ENCODE results near the gene CSF2. TPM values are rescaled to one million over a fixed set of nuclear protein-coding genes. Genes with fewer than 3 reads are reported as not detected.

The CSF2 gene
- polyA plus RNA-seq, 1 of the 3 experiments (the other 2 are of a cell fraction): 0.97 TPM

DNA sequence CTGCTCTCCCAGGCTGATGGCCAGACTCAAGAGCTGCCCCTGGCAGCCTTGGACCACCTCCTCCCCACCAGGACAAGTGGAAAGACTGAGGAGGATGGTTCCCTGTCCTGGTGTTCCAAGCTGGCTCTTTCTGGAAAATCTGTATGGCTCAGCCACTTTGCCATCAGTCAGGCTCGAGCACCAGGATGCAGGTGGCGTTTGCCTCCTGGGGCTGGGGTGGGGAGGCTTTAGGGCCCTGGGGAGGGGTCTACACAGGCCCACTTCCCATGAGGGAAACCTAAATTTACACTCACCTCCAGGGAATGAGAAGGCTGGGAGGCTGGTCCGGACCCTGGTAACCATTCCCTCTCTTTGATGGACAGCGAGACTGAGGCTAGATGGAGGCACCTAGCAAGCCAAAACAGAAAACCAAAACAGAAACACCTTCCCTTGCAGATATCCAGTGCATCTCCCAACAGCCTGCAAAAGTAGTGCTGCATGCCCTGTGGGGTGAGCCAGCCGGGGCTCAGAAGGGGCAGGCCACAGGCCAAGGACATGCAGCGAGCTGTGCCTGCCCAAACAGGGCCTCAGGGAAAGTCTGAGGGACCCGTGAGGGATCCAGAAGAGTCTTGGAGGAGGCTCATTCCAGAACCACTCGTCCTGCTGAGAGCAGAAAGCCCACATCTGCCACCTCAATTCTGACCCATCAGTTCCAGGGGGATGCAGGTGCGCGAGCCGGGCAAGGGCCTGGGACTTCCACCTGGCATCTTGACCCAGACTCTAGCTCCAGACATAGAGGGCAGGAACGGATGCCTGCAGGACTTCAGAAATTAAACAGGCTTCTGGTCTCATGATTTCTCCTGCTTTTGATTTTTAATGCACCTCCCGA, 5.4 kb upstream of the CSF2 start:
- POLR2A ChIA-PET: no interaction called here
- no peaks in the 10 kb centered on the region for H4K20me1 ChIP-seq (ENCODE audit: insufficient read depth)
- H3K9me3 ChIP-seq: no peaks in the 10 kb centered on the region
- no peak overlapping the region for H3K4me3 ChIP-seq (ENCODE audit: low read depth in 2 of 2, low read length in 1 of 2)
- H3K9me2 ChIP-seq: no peaks in the 10 kb centered on the region
- WGBS (ENCODE audit: low lambda C conversion rate): 90% methylated on average over 10 of the region's 13 CpGs
- H3K27ac ChIP-seq (ENCODE audit: low read depth in 2 of 2, low read length in 1 of 2): no peak overlapping the region
- no peak overlapping the region for H2AFZ ChIP-seq (ENCODE audit: low read depth)
- H3K27me3 ChIP-seq (ENCODE audit: insufficient read depth): no peaks in the 10 kb centered on the region
- H3F3A ChIP-seq (replicated peaks; ENCODE audit: insufficient read depth): no peaks in the 10 kb centered on the region
- TF ChIP-seq SMC3 (IDR thresholded peaks at IDR 0.05; ENCODE audit: low read depth, low read length) (no peak), JUND (IDR thresholded peaks at IDR 0.05) (no peak), NRF1 (IDR thresholded peaks at IDR 0.05; ENCODE audit: low read depth, low read length) (no peak), MEF2A (IDR thresholded peaks at IDR 0.05; ENCODE audit: borderline replicate concordance, low read depth) (no peak), MXI1 (IDR thresholded peaks at IDR 0.05; ENCODE audit: low read depth, low read length) (no peak), FOXM1 (IDR thresholded peaks at IDR 0.05; ENCODE audit: low read depth) (no peak), FOXJ3 (CRISPR knock-in tag; IDR thresholded peaks at IDR 0.05) (no peak), ELF1 (IDR thresholded peaks at IDR 0.05) (no peak), SIN3A (IDR thresholded peaks at IDR 0.05; ENCODE audit: borderline replicate concordance, low read depth, low read length) (no peak), GABPA (IDR thresholded peaks at IDR 0.05; ENCODE audit: low read depth) (no peak), FOSL2 (IDR thresholded peaks at IDR 0.05; ENCODE audit: borderline replicate concordance, low read depth) (no peak), TAF1 (IDR thresholded peaks at IDR 0.05; ENCODE audit: borderline replicate concordance, low read depth, low read length) (no peak)
- TF ChIP-seq, protein P1, sequence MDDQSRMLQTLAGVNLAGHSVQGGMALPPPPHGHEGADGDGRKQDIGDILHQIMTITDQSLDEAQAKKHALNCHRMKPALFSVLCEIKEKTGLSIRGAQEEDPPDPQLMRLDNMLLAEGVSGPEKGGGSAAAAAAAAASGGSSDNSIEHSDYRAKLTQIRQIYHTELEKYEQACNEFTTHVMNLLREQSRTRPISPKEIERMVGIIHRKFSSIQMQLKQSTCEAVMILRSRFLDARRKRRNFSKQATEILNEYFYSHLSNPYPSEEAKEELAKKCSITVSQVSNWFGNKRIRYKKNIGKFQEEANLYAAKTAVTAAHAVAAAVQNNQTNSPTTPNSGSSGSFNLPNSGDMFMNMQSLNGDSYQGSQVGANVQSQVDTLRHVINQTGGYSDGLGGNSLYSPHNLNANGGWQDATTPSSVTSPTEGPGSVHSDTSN (IDR thresholded peaks at IDR 0.05): no peak
- TF ChIP-seq, protein P2, sequence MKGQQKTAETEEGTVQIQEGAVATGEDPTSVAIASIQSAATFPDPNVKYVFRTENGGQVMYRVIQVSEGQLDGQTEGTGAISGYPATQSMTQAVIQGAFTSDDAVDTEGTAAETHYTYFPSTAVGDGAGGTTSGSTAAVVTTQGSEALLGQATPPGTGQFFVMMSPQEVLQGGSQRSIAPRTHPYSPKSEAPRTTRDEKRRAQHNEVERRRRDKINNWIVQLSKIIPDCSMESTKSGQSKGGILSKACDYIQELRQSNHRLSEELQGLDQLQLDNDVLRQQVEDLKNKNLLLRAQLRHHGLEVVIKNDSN (IDR thresholded peaks at IDR 0.05; ENCODE audit: borderline replicate concordance, low read depth): no peak
- TF ChIP-seq, protein P3, sequence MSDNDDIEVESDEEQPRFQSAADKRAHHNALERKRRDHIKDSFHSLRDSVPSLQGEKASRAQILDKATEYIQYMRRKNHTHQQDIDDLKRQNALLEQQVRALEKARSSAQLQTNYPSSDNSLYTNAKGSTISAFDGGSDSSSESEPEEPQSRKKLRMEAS (IDR thresholded peaks at IDR 0.05; ENCODE audit: low read depth): no peak
- TF ChIP-seq, protein P4, sequence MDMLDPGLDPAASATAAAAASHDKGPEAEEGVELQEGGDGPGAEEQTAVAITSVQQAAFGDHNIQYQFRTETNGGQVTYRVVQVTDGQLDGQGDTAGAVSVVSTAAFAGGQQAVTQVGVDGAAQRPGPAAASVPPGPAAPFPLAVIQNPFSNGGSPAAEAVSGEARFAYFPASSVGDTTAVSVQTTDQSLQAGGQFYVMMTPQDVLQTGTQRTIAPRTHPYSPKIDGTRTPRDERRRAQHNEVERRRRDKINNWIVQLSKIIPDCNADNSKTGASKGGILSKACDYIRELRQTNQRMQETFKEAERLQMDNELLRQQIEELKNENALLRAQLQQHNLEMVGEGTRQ (IDR thresholded peaks at IDR 0.05; ENCODE audit: borderline replicate concordance, low read depth, low read length): no peak
- CTCF ChIA-PET: interaction anchor here (1.0 to 6.5 kb wide), 5 partner anchors 12 to 480 kb away, joined by 3 to 67 read pairs (median 3); no protein-coding TSS in a partner anchor
- no peaks in the 10 kb centered on the region for H3K79me2 ChIP-seq (ENCODE audit: insufficient read depth)
- no peak overlapping the region for H3K9ac ChIP-seq
- H3K36me3 ChIP-seq (replicated peaks in 1 of 2; ENCODE audit: control insufficient read depth in 1 of 2, insufficient read depth in 2 of 2, low read length in 1 of 2): no peaks in the 10 kb centered on the region
- H3K4me1 ChIP-seq (ENCODE audit: control insufficient read depth in 1 of 2, insufficient read depth in 2 of 2, low read depth in 1 of 2, low read length in 1 of 2): peaks cover 0 to 1% of the 10 kb centered on the region in 2 experiments; a peak in 1 of 4 replicates
- no peak for DNase-seq
- H3K4me2 ChIP-seq: no peak overlapping the region
